ENCODE results near the gene EFTUD2. TPM values are rescaled to one million over a fixed set of nuclear protein-coding genes. Genes with fewer than 3 reads are reported as not detected.

Gene EFTUD2
- total and polyA plus RNA-seq, 8 donors = 15.9 to 176 (median 81.8) TPM

GRCh38 chr17:44919885-44920564 is 20.8 kb upstream of the EFTUD2 start:
- no peak overlapping the region for H3K4me3 ChIP-seq
- no peak for TF ChIP-seq EP300 (IDR thresholded peaks at IDR 0.05)
- peak in 5 of 7 experiments; percentile 68 to 92 (median 79) for TF ChIP-seq CTCF (IDR thresholded peaks at IDR 0.05)
- TF ChIP-seq POLR2AphosphoS5 (IDR thresholded peaks at IDR 0.05) = peak in 1 of 3 donors; percentile 75
- TF ChIP-seq POLR2A (IDR thresholded peaks at IDR 0.05) = no peak
- H3K27me3 ChIP-seq = peaks cover 0 to 30% (median 7%) of the 10 kb centered on the region in 3 donors
- no peaks in the 10 kb centered on the region for H3K9me3 ChIP-seq
- no peak overlapping the region for H3K27ac ChIP-seq
- peak; percentile 83 to 93 for DNase-seq
- H3K36me3 ChIP-seq = no peaks in the 10 kb centered on the region
- peaks cover 0 to 25% (median 13%) of the 10 kb centered on the region in 4 donors for H3K4me1 ChIP-seq
- intact Hi-C loops (cut with DNase I; ENCODE audit: low total_unique reads) = loop anchor here (5.0 to 10.0 kb wide), 2 partner anchors 102 to 185 kb away; no protein-coding TSS in a partner anchor
- WGBS, 5 donors = 7 to 14% (median 11%) methylated on average over 7 to 9 of the region's 9 CpGs

- intact Hi-C loops (cut with DNase I; ENCODE audit: low total_unique reads) = loop anchor here (10.0 kb wide), 1 partner anchor 185 kb away; no protein-coding TSS in a partner anchor
- H3K9me3 ChIP-seq = no peaks in the 10 kb centered on the region
- no peak for DNase-seq
- H3K36me3 ChIP-seq = no peaks in the 10 kb centered on the region
- no peak overlapping the region for H3K4me3 ChIP-seq
- TF ChIP-seq CTCF (IDR thresholded peaks at IDR 0.05) (no peak), EP300 (IDR thresholded peaks at IDR 0.05) (no peak), POLR2AphosphoS5 (IDR thresholded peaks at IDR 0.05) (no peak), POLR2A (IDR thresholded peaks at IDR 0.05) (no peak)
- 43 to 88% (median 67%) methylated on average over 2 of the region's 2 CpGs for WGBS, 5 donors
- H3K27ac ChIP-seq = no peak overlapping the region
- peaks cover 0 to 34% (median 7%) of the 10 kb centered on the region in 3 donors for H3K27me3 ChIP-seq
- H3K4me1 ChIP-seq = peaks cover 0 to 25% (median 13%) of the 10 kb centered on the region in 4 donors
Observed at GRCh38 chr17:44919411-44919810, 20.2 kb upstream of the EFTUD2 start.

GRCh38 chr17:44918006-44918405 is 18.8 kb upstream of the EFTUD2 start:
- no peak overlapping the region for H3K27ac ChIP-seq
- peaks cover 0 to 25% (median 13%) of the 10 kb centered on the region in 4 donors for H3K4me1 ChIP-seq
- H3K9me3 ChIP-seq = no peaks in the 10 kb centered on the region
- no peaks in the 10 kb centered on the region for H3K36me3 ChIP-seq
- intact Hi-C loops (cut with DNase I; ENCODE audit: low total_unique reads) = loop anchor here (10.0 kb wide), 1 partner anchor 187 kb away; no protein-coding TSS in a partner anchor
- no peak for TF ChIP-seq POLR2AphosphoS5 (IDR thresholded peaks at IDR 0.05)
- TF ChIP-seq EP300 (IDR thresholded peaks at IDR 0.05) = no peak
- TF ChIP-seq POLR2A (IDR thresholded peaks at IDR 0.05) = no peak
- no peak for TF ChIP-seq CTCF (IDR thresholded peaks at IDR 0.05)
- no peak for DNase-seq
- WGBS, 5 donors = 89 to 95% (median 93%) methylated on average over 2 of the region's 2 CpGs
- peaks cover 0 to 47% (median 11%) of the 10 kb centered on the region in 3 donors for H3K27me3 ChIP-seq
- H3K4me3 ChIP-seq = no peak overlapping the region

- intact Hi-C loops (cut with DNase I; ENCODE audit: low total_unique reads) = loop anchor here (10.0 kb wide), 1 partner anchor 187 kb away; no protein-coding TSS in a partner anchor
- Histone ChIP-seq H3K4me1 (peaks cover 0 to 25% (median 13%) of the 10 kb centered on the region in 4 donors), H3K36me3 (no peaks in the 10 kb centered on the region), H3K27ac (peak overlapping the region in 1 of 5 donors; percentile 11), H3K27me3 (peaks cover 0 to 48% (median 12%) of the 10 kb centered on the region in 3 donors), H3K4me3 (no peak overlapping the region), H3K9me3 (no peaks in the 10 kb centered on the region)
- 78 to 90% (median 82%) methylated on average over 4 to 6 of the region's 6 CpGs for whole genome bisulfite sequencing, 5 donors
- no peak for DNase-seq
- TF ChIP-seq EP300 (IDR thresholded peaks at IDR 0.05) = no peak
- TF ChIP-seq POLR2A (IDR thresholded peaks at IDR 0.05) = no peak
- TF ChIP-seq POLR2AphosphoS5 (IDR thresholded peaks at IDR 0.05) = no peak
- TF ChIP-seq CTCF (IDR thresholded peaks at IDR 0.05) = no peak
Observed at GRCh38 chr17:44917456-44917855, 18.2 kb upstream of the EFTUD2 start.

All from stomach (tissue), 9 donors.